Epidermal melanocyte (primary cell): ENCODE results near the gene NRARP.

Source experiments
- DNase-seq: peaks from one replicate; pipeline ENCODE4 v3.0.0; 2011; ENCODE audit warnings: low spot score; ENCODE audit not compliant: insufficient read length

The NRARP gene

GRCh38 chr9:137277329-137278041 is 24.6 kb downstream of the NRARP start, which contains the start of gene TOR4A:
Gene TOR4A (plus strand): TSS chr9:137277726. CDS start chr9:137278690, 964 bp downstream.
- peak; percentile 80 for DNase-seq

- peak; percentile 63 for DNase-seq
Observed at GRCh38 chr9:137276473-137277328, 25.4 kb downstream of the NRARP start.

GRCh38 chr9:137275588-137276472 is 26.2 kb downstream of the NRARP start:
- no peak for DNase-seq

DNA sequence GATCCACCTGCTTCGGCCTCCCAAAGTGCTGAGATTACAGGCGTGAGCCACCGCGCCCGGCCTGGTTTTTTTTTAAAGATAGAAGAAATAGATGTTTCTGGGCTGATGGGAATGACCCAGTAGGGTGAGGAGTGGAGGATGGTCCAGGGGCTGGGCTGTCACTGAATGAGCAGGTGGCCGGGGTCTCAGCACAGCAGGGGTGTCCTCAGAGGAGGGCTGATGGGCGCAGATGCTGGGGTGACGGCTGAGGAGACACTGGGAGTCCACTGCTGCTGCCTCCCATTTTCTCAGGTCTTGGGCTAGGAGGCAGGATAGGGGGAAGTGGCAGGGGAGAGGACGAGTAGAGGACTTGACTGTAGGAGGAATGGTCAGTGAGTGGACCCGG is 26.9 kb downstream of the NRARP start:
- no peak for DNase-seq

DNA sequence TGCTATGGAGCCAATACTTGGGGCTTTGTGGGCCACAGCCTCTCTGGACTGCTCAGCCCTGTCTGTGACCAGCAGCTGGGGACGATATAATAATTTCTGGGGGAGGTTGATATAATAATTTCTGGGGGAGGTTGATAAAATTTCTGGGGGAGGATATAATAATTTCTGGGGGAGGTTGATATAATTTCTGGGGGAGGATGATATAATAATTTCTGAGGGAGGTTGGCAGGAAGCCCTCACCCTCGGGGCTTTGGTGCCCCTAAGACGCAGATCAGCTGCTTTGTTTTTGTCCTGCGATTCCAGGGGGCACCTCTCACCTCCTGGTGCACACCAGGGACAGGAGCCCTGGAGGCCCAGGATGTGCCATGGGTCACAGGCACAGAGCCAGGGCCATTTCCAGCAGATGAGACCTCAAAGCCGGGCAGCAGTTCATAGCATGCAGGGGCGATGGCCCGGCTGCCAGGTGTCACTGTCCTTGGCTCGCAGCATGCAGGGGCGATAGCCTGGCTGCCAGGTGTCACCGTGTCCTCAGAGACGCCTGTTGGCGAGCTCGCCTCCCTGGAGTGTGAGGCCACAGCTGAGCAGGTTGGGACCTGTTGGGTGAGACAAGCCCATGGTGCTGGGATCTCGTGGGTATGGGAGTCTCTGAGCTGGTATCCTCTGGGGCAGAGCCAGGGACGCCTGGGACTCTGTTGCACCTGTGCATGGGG is 28.3 kb downstream of the NRARP start:
- no peak for DNase-seq

DNA sequence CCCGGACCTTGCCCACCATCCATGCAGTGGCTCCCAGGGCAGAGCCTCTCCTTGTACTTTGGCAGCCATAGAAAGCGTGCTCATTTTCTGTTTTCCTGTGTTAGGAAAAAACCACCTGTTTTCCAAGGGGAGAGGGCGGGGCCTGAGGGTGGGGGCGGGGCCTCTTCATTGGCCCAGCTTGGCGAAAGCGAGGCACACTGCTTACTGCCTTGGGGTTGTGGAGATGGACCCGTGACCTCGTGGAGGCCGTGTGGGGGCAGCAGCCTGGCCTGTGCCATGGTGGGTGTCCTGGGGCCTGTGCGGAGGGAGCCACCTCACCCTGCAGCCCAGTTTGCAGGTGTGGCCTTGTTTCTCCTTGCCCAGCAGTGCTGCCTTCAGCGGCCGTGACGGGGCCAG is 29.0 kb downstream of the NRARP start:
- DNase-seq: no peak

GRCh38 chr9:137272241-137273094 is 29.6 kb downstream of the NRARP start:
- DNase-seq: no peak

- no peak for DNase-seq
Observed at GRCh38 chr9:137271696-137272076, 30.4 kb downstream of the NRARP start.

GRCh38 chr9:137270929-137271695 is 31.0 kb downstream of the NRARP start:
- peak; percentile 77 for DNase-seq

- peak; percentile 64 for DNase-seq
Observed at GRCh38 chr9:137269231-137269772, 32.8 kb downstream of the NRARP start.

- no peak for DNase-seq
Observed at GRCh38 chr9:137268538-137269201, 33.4 kb downstream of the NRARP start.

- DNase-seq: no peak
Observed at GRCh38 chr9:137267933-137268355, 34.1 kb downstream of the NRARP start.

GRCh38 chr9:137266585-137267453 is 35.3 kb downstream of the NRARP start:
- DNase-seq: no peak

GRCh38 chr9:137266162-137266527 is 35.9 kb downstream of the NRARP start:
- no peak for DNase-seq

DNA sequence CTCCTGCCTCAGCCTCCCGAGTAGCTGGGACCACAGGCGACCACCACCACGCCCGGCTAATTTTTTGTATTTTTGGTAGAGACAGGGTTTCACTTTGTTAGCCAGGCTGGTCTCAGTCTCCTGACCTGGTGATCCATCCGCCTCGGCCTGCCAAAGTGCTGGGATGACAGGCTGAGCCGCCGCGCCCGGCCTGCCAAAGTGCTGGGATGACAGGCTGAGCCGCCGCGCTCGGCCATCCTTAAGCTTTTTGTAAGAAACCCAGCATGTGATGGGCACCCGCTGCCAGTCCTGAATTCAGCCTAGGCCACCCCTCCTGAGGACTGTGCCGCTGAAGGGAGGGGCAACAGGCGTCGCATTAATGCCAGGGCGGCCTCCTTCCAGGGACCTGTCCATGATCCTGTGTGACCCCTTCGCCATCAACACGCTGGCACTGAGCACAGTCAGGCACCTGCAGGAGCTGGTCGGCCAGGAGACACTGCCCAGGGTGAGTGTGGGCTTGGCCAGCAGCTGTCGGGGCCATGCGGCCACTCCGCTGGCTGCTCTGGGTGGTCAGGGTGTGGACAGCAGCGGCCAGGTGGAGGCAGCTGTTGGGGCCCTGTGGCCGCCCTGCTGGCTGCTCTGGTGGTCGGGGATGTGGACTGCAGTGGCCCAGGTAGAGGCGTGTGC is 36.4 kb downstream of the NRARP start:
- no peak for DNase-seq

- DNase-seq: no peak
Observed at GRCh38 chr9:137264067-137264466, 38.0 kb downstream of the NRARP start.

DNA sequence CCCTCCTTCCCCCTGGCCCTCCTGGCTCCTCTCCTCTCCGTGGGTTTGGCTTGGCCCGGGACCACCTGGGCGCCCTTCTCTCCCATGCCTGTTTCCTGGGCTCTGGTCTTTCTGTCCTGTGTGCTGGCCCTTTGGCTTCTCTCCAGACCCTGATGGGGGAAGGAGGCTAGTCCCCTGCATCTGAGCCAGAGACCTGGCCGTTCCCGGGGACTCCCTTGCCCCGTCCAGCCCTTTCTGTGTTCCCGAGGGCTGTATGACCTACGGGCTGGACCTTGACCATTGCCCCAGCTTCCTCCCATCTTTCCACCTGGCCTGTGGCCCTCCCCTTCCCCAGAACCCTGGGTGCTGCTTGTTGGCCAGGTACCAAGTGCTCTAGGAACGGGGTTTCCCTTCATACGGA is 38.6 kb downstream of the NRARP start:
- no peak for DNase-seq
